ENCODE results near the gene MRPL36.

The MRPL36 gene

GRCh38 chr5:1769752-1770442, 29.7 kb downstream of the MRPL36 start:
- no peak overlapping the region for H3K23ac ChIP-seq (ENCODE audit: low read length)
- H2BK120ac ChIP-seq (ENCODE audit: insufficient read depth, low read length, poor library complexity): no peak overlapping the region
- no peaks in the 10 kb centered on the region for H3K79me1 ChIP-seq (ENCODE audit: low read length)
- H3K14ac ChIP-seq (ENCODE audit: low read length): no peak overlapping the region
- no peak overlapping the region for H3K4me2 ChIP-seq (ENCODE audit: low read length)
- no peak overlapping the region for H3K27ac ChIP-seq (ENCODE audit: low read depth, low read length)
- H2AFZ ChIP-seq (ENCODE audit: insufficient read depth, low read length, poor library complexity): no peak overlapping the region
- WGBS (ENCODE audit: extremely low coverage, insufficient coverage, insufficient read length): no CpG with 5 or more reads among the region's 30 CpGs
- H3K36me3 ChIP-seq (ENCODE audit: control insufficient read depth in 1 of 2, insufficient read depth in 2 of 2, low read length in 2 of 2): no peaks in the 10 kb centered on the region
- H4K91ac ChIP-seq (ENCODE audit: low read depth, low read length): no peak overlapping the region
- H2AK5ac ChIP-seq (ENCODE audit: low read length): no peak overlapping the region
- H3K18ac ChIP-seq (ENCODE audit: low read length): no peak overlapping the region
- no peak overlapping the region for H4K8ac ChIP-seq (ENCODE audit: low read depth, low read length)
- H4K12ac ChIP-seq (ENCODE audit: low read depth, low read length): no peak overlapping the region
- peaks cover 2% of the 10 kb centered on the region for H3K9me3 ChIP-seq (ENCODE audit: insufficient read depth, low read depth, low read length)
- no peaks in the 10 kb centered on the region for H3K79me2 ChIP-seq (ENCODE audit: control insufficient read depth, insufficient read depth, low read length, poor library complexity)
- no peak overlapping the region for H3K9ac ChIP-seq (ENCODE audit: low read length)
- no peak for DNase-seq
- H3K4me1 ChIP-seq (ENCODE audit: control insufficient read depth in 1 of 2, insufficient read depth in 2 of 2, low read length in 2 of 2): no peaks in the 10 kb centered on the region
- no peak overlapping the region for H3K4me3 ChIP-seq (ENCODE audit: low read depth, low read length)
- H3K27me3 ChIP-seq (ENCODE audit: insufficient read depth, low read length): no peaks in the 10 kb centered on the region
- no peak overlapping the region for H2BK12ac ChIP-seq (ENCODE audit: low read length)
- no peak overlapping the region for H2BK5ac ChIP-seq (ENCODE audit: low read depth, low read length, poor library complexity)
- no peak overlapping the region for H3K4ac ChIP-seq (ENCODE audit: low read depth, low read length)

GRCh38 chr5:1769017-1769640, 30.5 kb downstream of the MRPL36 start:
- Histone ChIP-seq H3K4ac (ENCODE audit: low read depth, low read length) (no peak overlapping the region), H4K91ac (ENCODE audit: low read depth, low read length) (no peak overlapping the region), H2AFZ (ENCODE audit: insufficient read depth, low read length, poor library complexity) (no peak overlapping the region), H2AK5ac (ENCODE audit: low read length) (no peak overlapping the region), H3K14ac (ENCODE audit: low read length) (no peak overlapping the region), H4K8ac (ENCODE audit: low read depth, low read length) (no peak overlapping the region), H2BK12ac (ENCODE audit: low read length) (no peak overlapping the region), H3K9ac (ENCODE audit: low read length) (no peak overlapping the region), H3K23ac (ENCODE audit: low read length) (no peak overlapping the region), H3K4me2 (ENCODE audit: low read length) (no peak overlapping the region), H3K36me3 (ENCODE audit: control insufficient read depth in 1 of 2, insufficient read depth in 2 of 2, low read length in 2 of 2) (no peaks in the 10 kb centered on the region), H3K9me3 (ENCODE audit: insufficient read depth, low read depth, low read length) (peaks cover 2% of the 10 kb centered on the region), H4K12ac (ENCODE audit: low read depth, low read length) (no peak overlapping the region), H3K79me2 (ENCODE audit: control insufficient read depth, insufficient read depth, low read length, poor library complexity) (no peaks in the 10 kb centered on the region), H3K27ac (ENCODE audit: low read depth, low read length) (no peak overlapping the region), H3K27me3 (ENCODE audit: insufficient read depth, low read length) (no peaks in the 10 kb centered on the region), H3K18ac (ENCODE audit: low read length) (no peak overlapping the region), H3K4me1 (ENCODE audit: control insufficient read depth in 1 of 2, insufficient read depth in 2 of 2, low read length in 2 of 2) (no peaks in the 10 kb centered on the region), H2BK5ac (ENCODE audit: low read depth, low read length, poor library complexity) (no peak overlapping the region), H2BK120ac (ENCODE audit: insufficient read depth, low read length, poor library complexity) (no peak overlapping the region), H3K79me1 (ENCODE audit: low read length) (no peaks in the 10 kb centered on the region), H3K4me3 (ENCODE audit: low read depth, low read length) (no peak overlapping the region)
- no peak for DNase-seq
- WGBS (ENCODE audit: extremely low coverage, insufficient coverage, insufficient read length): no CpG with 5 or more reads among the region's 54 CpGs

DNA sequence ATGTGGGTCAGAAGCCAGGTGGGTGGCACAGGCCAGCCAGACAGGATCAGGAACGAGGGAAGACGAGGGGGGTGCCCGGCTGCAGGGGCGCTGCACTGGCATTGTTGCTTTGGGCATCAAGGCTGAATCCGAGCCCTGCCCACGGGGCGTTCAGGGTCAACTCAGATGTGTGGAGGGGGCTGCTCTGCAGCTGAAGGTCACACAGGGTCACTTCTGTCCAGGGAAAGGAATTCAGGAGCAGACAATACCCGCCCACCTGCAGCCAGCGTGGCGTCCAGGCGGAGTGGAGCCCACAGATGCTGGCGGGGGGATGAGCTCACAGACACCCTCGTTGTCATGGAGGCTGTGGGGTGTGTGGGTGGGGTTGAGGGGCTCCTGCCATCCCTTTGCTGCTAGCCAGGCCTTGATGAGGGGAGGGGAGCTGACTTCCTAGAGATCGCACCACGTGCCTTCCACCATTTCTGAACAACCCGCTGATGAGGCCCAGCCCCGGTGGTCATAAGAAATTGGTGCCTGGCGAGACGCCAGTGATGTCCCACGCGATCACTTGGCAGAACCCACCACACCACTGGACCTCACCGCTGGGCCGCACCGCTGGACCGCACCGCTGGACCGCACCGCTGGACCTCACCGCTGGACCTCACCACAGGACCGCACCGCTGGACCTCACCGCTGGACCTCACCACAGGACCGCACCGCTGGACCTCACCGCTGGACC, 31.2 kb downstream of the MRPL36 start:
- no peak overlapping the region for H2BK120ac ChIP-seq (ENCODE audit: insufficient read depth, low read length, poor library complexity)
- no peak overlapping the region for H4K8ac ChIP-seq (ENCODE audit: low read depth, low read length)
- no peak overlapping the region for H3K18ac ChIP-seq (ENCODE audit: low read length)
- H2BK12ac ChIP-seq (ENCODE audit: low read length): no peak overlapping the region
- no peaks in the 10 kb centered on the region for H3K79me2 ChIP-seq (ENCODE audit: control insufficient read depth, insufficient read depth, low read length, poor library complexity)
- peaks cover 2% of the 10 kb centered on the region for H3K9me3 ChIP-seq (ENCODE audit: insufficient read depth, low read depth, low read length)
- H3K27ac ChIP-seq (ENCODE audit: low read depth, low read length): no peak overlapping the region
- no peak overlapping the region for H3K4me3 ChIP-seq (ENCODE audit: low read depth, low read length)
- H3K4ac ChIP-seq (ENCODE audit: low read depth, low read length): no peak overlapping the region
- H4K12ac ChIP-seq (ENCODE audit: low read depth, low read length): no peak overlapping the region
- no peak overlapping the region for H3K23ac ChIP-seq (ENCODE audit: low read length)
- H3K79me1 ChIP-seq (ENCODE audit: low read length): no peaks in the 10 kb centered on the region
- no peaks in the 10 kb centered on the region for H3K27me3 ChIP-seq (ENCODE audit: insufficient read depth, low read length)
- H2AK5ac ChIP-seq (ENCODE audit: low read length): no peak overlapping the region
- DNase-seq: no peak
- no peak overlapping the region for H3K14ac ChIP-seq (ENCODE audit: low read length)
- H4K91ac ChIP-seq (ENCODE audit: low read depth, low read length): no peak overlapping the region
- H3K36me3 ChIP-seq (ENCODE audit: control insufficient read depth in 1 of 2, insufficient read depth in 2 of 2, low read length in 2 of 2): no peaks in the 10 kb centered on the region
- no peak overlapping the region for H2AFZ ChIP-seq (ENCODE audit: insufficient read depth, low read length, poor library complexity)
- WGBS (ENCODE audit: extremely low coverage, insufficient coverage, insufficient read length): no CpG with 5 or more reads among the region's 35 CpGs
- no peak overlapping the region for H3K9ac ChIP-seq (ENCODE audit: low read length)
- H3K4me1 ChIP-seq (ENCODE audit: control insufficient read depth in 1 of 2, insufficient read depth in 2 of 2, low read length in 2 of 2): no peaks in the 10 kb centered on the region
- H2BK5ac ChIP-seq (ENCODE audit: low read depth, low read length, poor library complexity): no peak overlapping the region
- no peak overlapping the region for H3K4me2 ChIP-seq (ENCODE audit: low read length)

DNA sequence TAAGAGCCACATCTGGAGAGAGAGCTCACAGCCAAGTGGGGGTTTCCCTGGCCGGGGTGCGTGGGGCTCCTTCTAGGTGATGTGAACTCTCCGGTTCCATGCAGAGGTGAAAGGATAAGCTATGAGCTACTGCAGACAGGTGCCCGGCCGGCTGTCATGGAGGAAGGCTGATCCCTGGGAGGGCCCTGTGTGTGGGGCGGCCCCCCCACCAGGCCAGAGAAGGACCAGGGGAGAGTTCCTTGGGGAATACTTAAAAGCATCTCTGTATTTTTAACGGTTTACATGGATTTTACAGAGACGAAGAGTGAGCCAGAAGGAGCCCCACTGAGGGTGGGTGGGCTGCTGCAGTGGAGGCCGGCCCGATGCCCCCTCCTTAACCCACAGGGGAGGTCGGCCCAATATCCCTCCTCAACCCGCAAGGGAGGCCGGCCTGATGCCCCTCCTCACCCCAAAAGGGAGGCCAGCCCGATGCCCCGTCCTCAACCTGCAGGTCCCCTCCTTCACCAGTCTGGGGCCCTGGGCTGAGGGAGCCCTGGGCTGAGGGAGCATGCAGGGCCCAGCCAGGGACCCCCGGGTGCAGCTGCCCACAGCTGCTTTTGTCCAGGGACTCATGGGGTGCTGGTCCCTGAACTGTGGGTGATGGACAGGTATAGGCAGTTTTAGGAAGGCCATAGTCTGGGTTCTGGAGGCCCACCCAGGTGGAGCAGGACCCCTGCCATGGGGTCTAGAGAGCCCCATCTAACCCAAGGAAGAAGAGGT, 31.9 kb downstream of the MRPL36 start:
- no CpG with 5 or more reads among the region's 16 CpGs for WGBS (ENCODE audit: extremely low coverage, insufficient coverage, insufficient read length)

More for the DNA sequence above, 31.9 kb downstream of the MRPL36 start:
- H2AK5ac ChIP-seq (ENCODE audit: low read length): no peak overlapping the region
- H3K36me3 ChIP-seq (ENCODE audit: control insufficient read depth in 1 of 2, insufficient read depth in 2 of 2, low read length in 2 of 2): no peaks in the 10 kb centered on the region
- H3K23ac ChIP-seq (ENCODE audit: low read length): no peak overlapping the region
- H3K79me1 ChIP-seq (ENCODE audit: low read length): no peaks in the 10 kb centered on the region
- H2BK12ac ChIP-seq (ENCODE audit: low read length): no peak overlapping the region
- H3K4me1 ChIP-seq (ENCODE audit: control insufficient read depth in 1 of 2, insufficient read depth in 2 of 2, low read length in 2 of 2): no peaks in the 10 kb centered on the region
- H3K18ac ChIP-seq (ENCODE audit: low read length): no peak overlapping the region
- H3K14ac ChIP-seq (ENCODE audit: low read length): no peak overlapping the region
- H4K91ac ChIP-seq (ENCODE audit: low read depth, low read length): no peak overlapping the region
- peaks cover 2% of the 10 kb centered on the region for H3K9me3 ChIP-seq (ENCODE audit: insufficient read depth, low read depth, low read length)
- no peak overlapping the region for H2BK5ac ChIP-seq (ENCODE audit: low read depth, low read length, poor library complexity)
- no peak overlapping the region for H4K12ac ChIP-seq (ENCODE audit: low read depth, low read length)
- H3K27me3 ChIP-seq (ENCODE audit: insufficient read depth, low read length): no peaks in the 10 kb centered on the region
- no peak overlapping the region for H3K9ac ChIP-seq (ENCODE audit: low read length)
- H3K27ac ChIP-seq (ENCODE audit: low read depth, low read length): no peak overlapping the region
- DNase-seq: no peak
- H3K4me3 ChIP-seq (ENCODE audit: low read depth, low read length): no peak overlapping the region
- H3K4me2 ChIP-seq (ENCODE audit: low read length): no peak overlapping the region
- H3K4ac ChIP-seq (ENCODE audit: low read depth, low read length): no peak overlapping the region
- H3K79me2 ChIP-seq (ENCODE audit: control insufficient read depth, insufficient read depth, low read length, poor library complexity): no peaks in the 10 kb centered on the region
- H2AFZ ChIP-seq (ENCODE audit: insufficient read depth, low read length, poor library complexity): no peak overlapping the region
- no peak overlapping the region for H2BK120ac ChIP-seq (ENCODE audit: insufficient read depth, low read length, poor library complexity)
- H4K8ac ChIP-seq (ENCODE audit: low read depth, low read length): no peak overlapping the region

Measured in trophoblast cell (in vitro differentiated cells and primary cell).